Suprapubic skin (tissue), 4 donors: Measurements from ENCODE around the gene CTXN2.

Source experiments
- CTCF ChIP-seq, 2 donors: fragments of 200-600 bp in 1 of 2; fragments of 450-650 bp in 1 of 2; sonication (generic) in 1 of 2; IDR thresholded peaks; one replicate each; pipeline ENCODE4 v1.5.1; 2016 to 2019; ENCODE audit warnings: antibody characterized with exemption in 2 of 2, mild to moderate bottlenecking in 1 of 2, moderate library complexity in 1 of 2
- EP300 ChIP-seq: sonication (generic); formaldehyde crosslinking; IDR thresholded peaks from one replicate; pipeline ENCODE4 v1.6.1; 2017; ENCODE audit warnings: antibody characterized with exemption
- POLR2A ChIP-seq, 2 donors: fragments of 450-650 bp; IDR thresholded peaks; one replicate each; pipeline ENCODE4 v1.6.1; 2017; ENCODE audit warnings: antibody characterized with exemption in 2 of 2, mild to moderate bottlenecking in 2 of 2, moderate library complexity in 2 of 2
- POLR2AphosphoS5 ChIP-seq, 3 donors: sonication (generic); formaldehyde crosslinking; IDR thresholded peaks; one replicate each; pipeline ENCODE4 v1.6.1; 2017; ENCODE audit warnings: antibody characterized with exemption in 3 of 3

- TF ChIP-seq CTCF (IDR thresholded peaks at IDR 0.05) (no peak), POLR2AphosphoS5 (IDR thresholded peaks at IDR 0.05) (no peak), POLR2A (IDR thresholded peaks at IDR 0.05) (no peak), EP300 (no peak)
Observed at GRCh38 chr15:48244921-48245320, 53.5 kb downstream of the CTXN2 start.
